GM23338 (cell line): ENCODE measurements around the gene ADAM8. TPM values are rescaled to one million over a fixed set of nuclear protein-coding genes. Genes with fewer than 3 reads are reported as not detected.

ENCODE experiments used
- ATAC-seq: fragments of 200-7000 bp; cut with Tn5 transposase; 3 replicates; pipeline ENCODE4 v1.9.1; 2020
- DNase-seq: peaks from one replicate; pipeline ENCODE4 v3.0.0-alpha.2; 2015; ENCODE audit warnings: low spot score
- H2AFZ ChIP-seq: fragments of 200-600 bp; sonication (generic); 2 replicates; pipeline ENCODE4 v1.8.0; 2016; ENCODE audit warnings: antibody characterized with exemption, mild to moderate bottlenecking, moderate library complexity
- H3F3A ChIP-seq: fragments of 200-600 bp; sonication (generic); replicated peaks from 2 replicates; pipeline ENCODE4 v1.8.0; 2017; ENCODE audit warnings: antibody characterized with exemption, mixed run types, low read depth
- H3K27ac ChIP-seq: fragments of 200-600 bp; sonication (generic); 2 replicates; pipeline ENCODE4 v1.6.1; 2016; ENCODE audit warnings: low read depth
- H3K27me3 ChIP-seq: fragments of 200-600 bp; sonication (generic); 2 replicates; pipeline ENCODE4 v1.8.0; 2016; ENCODE audit warnings: mild to moderate bottlenecking, mixed run types, moderate library complexity; ENCODE audit not compliant: insufficient read depth
- H3K36me3 ChIP-seq: fragments of 200-600 bp; sonication (generic); 2 replicates; pipeline ENCODE4 v1.8.0; 2016; ENCODE audit warnings: mild to moderate bottlenecking; ENCODE audit not compliant: insufficient read depth
- H3K4me1 ChIP-seq: fragments of 200-600 bp; sonication (generic); 2 replicates; pipeline ENCODE4 v1.8.0; 2016; ENCODE audit warnings: mild to moderate bottlenecking, moderate library complexity; ENCODE audit not compliant: insufficient read depth
- H3K4me2 ChIP-seq: fragments of 200-600 bp; sonication (generic); 2 replicates; pipeline ENCODE4 v1.7.1; 2017; ENCODE audit warnings: mixed run types
- H3K4me3 ChIP-seq: fragments of 200-600 bp; sonication (generic); 2 replicates; pipeline ENCODE4 v1.6.1; 2016; ENCODE audit warnings: mixed run types
- H3K79me2 ChIP-seq: fragments of 200-600 bp; sonication (generic); replicated peaks from 2 replicates; pipeline ENCODE4 v1.8.0; 2017; ENCODE audit warnings: mild to moderate bottlenecking; ENCODE audit not compliant: insufficient read depth
- H3K9me2 ChIP-seq: fragments of 200-600 bp; sonication (generic); 2 replicates; pipeline ENCODE4 v1.8.0; 2017; ENCODE audit not compliant: insufficient read depth
- H4K20me1 ChIP-seq: fragments of 200-600 bp; sonication (generic); replicated peaks from 2 replicates; pipeline ENCODE4 v1.8.0; 2017; ENCODE audit warnings: mild to moderate bottlenecking; ENCODE audit not compliant: insufficient read depth
- H3K27ac Mint-ChIP-seq: 2 replicates; pipeline ENCODE4 v1.8.0; 2020; ENCODE audit warnings: inconsistent platforms, mild to moderate bottlenecking, moderate library complexity, mixed read lengths
- H3K27me3 Mint-ChIP-seq: 3 replicates; pipeline ENCODE4 v1.8.0; 2022; ENCODE audit warnings: low read depth, mild to moderate bottlenecking, moderate library complexity, mixed read lengths, inconsistent platforms; ENCODE audit not compliant: insufficient read depth, poor library complexity
- H3K36me3 Mint-ChIP-seq: 3 replicates; pipeline ENCODE4 v1.8.0; 2021; ENCODE audit warnings: low read depth, mild to moderate bottlenecking, inconsistent platforms, moderate library complexity, mixed read lengths
- H3K4me1 Mint-ChIP-seq: 3 replicates; pipeline ENCODE4 v1.8.0; 2020; ENCODE audit warnings: mild to moderate bottlenecking, inconsistent platforms, mixed read lengths
- H3K4me3 Mint-ChIP-seq: 3 replicates; pipeline ENCODE4 v1.8.0; 2021; ENCODE audit warnings: moderate library complexity, mild to moderate bottlenecking, inconsistent platforms, mixed read lengths
- H3K9me3 Mint-ChIP-seq: 3 replicates; pipeline ENCODE4 v1.8.0; 2020; ENCODE audit warnings: moderate library complexity, mild to moderate bottlenecking, inconsistent platforms, mixed read lengths
- CTCF ChIP-seq, 2 experiments: fragments of 200-600 bp in 1 of 2; sonication (generic) in 1 of 2; conservative IDR thresholded peaks; 2 replicates each; pipeline versions ENCODE4 v1.5.1 to v1.6.1; 2016 to 2017; ENCODE audit warnings: antibody characterized with exemption in 2 of 2, low read depth in 2 of 2, mild to moderate bottlenecking in 2 of 2, moderate library complexity in 1 of 2
- JUNB ChIP-seq: IDR thresholded peaks from one replicate; pipeline ENCODE4 v1.6.1; 2016; ENCODE audit warnings: antibody characterized with exemption; ENCODE audit not compliant: unreplicated experiment
- POLR2AphosphoS5 ChIP-seq: IDR thresholded peaks from 2 replicates; pipeline ENCODE4 v1.6.1; 2016; ENCODE audit warnings: antibody characterized with exemption, low read depth
- REST ChIP-seq: IDR thresholded peaks from one replicate; pipeline ENCODE4 v1.6.1; 2018; ENCODE audit warnings: antibody characterized with exemption; ENCODE audit not compliant: unreplicated experiment
- STAT1 ChIP-seq: IDR thresholded peaks from one replicate; pipeline ENCODE4 v1.6.1; 2016; ENCODE audit warnings: antibody characterized with exemption; ENCODE audit not compliant: unreplicated experiment
- ZNF114 ChIP-seq: fragments of 250-450 bp; sonication (Bioruptor Pico); IDR thresholded peaks from 2 replicates; pipeline ENCODE4 v1.5.0; 2020; ENCODE audit warnings: mild to moderate bottlenecking, moderate library complexity
- ZNF331 ChIP-seq: fragments of 250-450 bp; sonication (Bioruptor Pico); IDR thresholded peaks from 2 replicates; pipeline ENCODE4 v1.5.0; 2020; ENCODE audit warnings: low read depth, mild to moderate bottlenecking, moderate library complexity
- ZNF462 ChIP-seq: fragments of 250-450 bp; sonication (Bioruptor Pico); IDR thresholded peaks from 2 replicates; pipeline ENCODE4 v1.5.0; 2020; ENCODE audit warnings: mild to moderate bottlenecking, moderate library complexity
- polyA plus RNA-seq: library from polyadenylated mRNA; unstranded; fragments of >200 nt; fragmentation: Nextera tagmentation; extraction: Ambion mirVana; gene quantifications from 2 replicates; pipeline ENCODE4 v1.2.1, GENCODE V29; 2016
- total RNA-seq: library from RNA; depleted of rRNA; stranded (reverse); fragments of >200 nt; shearing (Covaris generic); gene quantifications from 2 replicates; pipeline ENCODE4 v1.2.3, GENCODE V29; 2014

The ADAM8 gene
- total and polyA plus RNA-seq, 2 experiments from 2014 or later = 1.9 to 5.5 TPM

- Histone ChIP-seq H3K79me2 (no peaks in the 10 kb centered on the region), H3K27me3 (peaks cover 8% of the 10 kb centered on the region), H3K27ac (no peak overlapping the region), H3K4me3 (peak overlapping the region; percentile 69), H2AFZ (no peak overlapping the region), H3K9me2 (no peaks in the 10 kb centered on the region), H4K20me1 (no peaks in the 10 kb centered on the region), H3K4me2 (peak overlapping the region; percentile 84), H3F3A (no peaks in the 10 kb centered on the region), H3K4me1 (peaks cover 13% of the 10 kb centered on the region), H3K36me3 (no peaks in the 10 kb centered on the region)
- peaks cover 12% of the 10 kb centered on the region for H3K4me1 Mint-ChIP-seq
- H3K4me3 Mint-ChIP-seq = peak overlapping the region; percentile 63
- no peaks in the 10 kb centered on the region for H3K9me3 Mint-ChIP-seq
- peaks cover 3% of the 10 kb centered on the region; the same call in 1 of the 3 replicates for H3K36me3 Mint-ChIP-seq
- no peak for TF ChIP-seq POLR2AphosphoS5
- TF ChIP-seq STAT1 = no peak
- TF ChIP-seq REST = no peak
- no peak for TF ChIP-seq ZNF114
- DNase-seq = peak; percentile 46
- no peak overlapping the region for H3K27ac Mint-ChIP-seq
- H3K27me3 Mint-ChIP-seq = peaks cover 23% of the 10 kb centered on the region
- peak; percentile 19 for ATAC-seq
Measured at GRCh38 chr10:133260895-133261725, 15.6 kb downstream of the ADAM8 start.

GRCh38 chr10:133259602-133259989 is 17.1 kb downstream of the ADAM8 start:
- H3K4me3 Mint-ChIP-seq = 0 out of 3 replicates have a peak overlapping the region, but pooled peaks have one; percentile 63
- ATAC-seq = no peak
- TF ChIP-seq ZNF331 (CRISPR knock-in tag) (no peak), ZNF462 (CRISPR knock-in tag) (no peak), ZNF114 (no peak), POLR2AphosphoS5 (no peak), CTCF (conservative IDR thresholded peaks at IDR 0.05; ENCODE audit: low read depth in 2 of 2) (no peak), JUNB (no peak)

More at GRCh38 chr10:133259602-133259989, 17.1 kb downstream of the ADAM8 start:
- no peaks in the 10 kb centered on the region; the same call in 1 of the 3 replicates for H3K9me3 Mint-ChIP-seq
- Histone ChIP-seq H2AFZ (no peak overlapping the region), H3K79me2 (no peaks in the 10 kb centered on the region), H3K27ac (no peak overlapping the region), H3K4me3 (no peak overlapping the region), H3F3A (no peaks in the 10 kb centered on the region), H3K4me2 (no peak overlapping the region), H3K9me2 (no peaks in the 10 kb centered on the region), H3K27me3 (peaks cover 8% of the 10 kb centered on the region), H3K4me1 (peaks cover 13% of the 10 kb centered on the region), H4K20me1 (no peaks in the 10 kb centered on the region), H3K36me3 (no peaks in the 10 kb centered on the region)
- H3K36me3 Mint-ChIP-seq = no peaks in the 10 kb centered on the region; the same call in 2 of the 3 replicates
- DNase-seq = no peak
- H3K27ac Mint-ChIP-seq = no peak overlapping the region
- H3K27me3 Mint-ChIP-seq = peaks cover 22% of the 10 kb centered on the region
- peaks cover 12% of the 10 kb centered on the region for H3K4me1 Mint-ChIP-seq
